ENCODE measurements around the gene GRM3.
A peak's percentile ranks its signal among the peaks of the same experiment; 100 is the strongest.

Gene GRM3

DNA sequence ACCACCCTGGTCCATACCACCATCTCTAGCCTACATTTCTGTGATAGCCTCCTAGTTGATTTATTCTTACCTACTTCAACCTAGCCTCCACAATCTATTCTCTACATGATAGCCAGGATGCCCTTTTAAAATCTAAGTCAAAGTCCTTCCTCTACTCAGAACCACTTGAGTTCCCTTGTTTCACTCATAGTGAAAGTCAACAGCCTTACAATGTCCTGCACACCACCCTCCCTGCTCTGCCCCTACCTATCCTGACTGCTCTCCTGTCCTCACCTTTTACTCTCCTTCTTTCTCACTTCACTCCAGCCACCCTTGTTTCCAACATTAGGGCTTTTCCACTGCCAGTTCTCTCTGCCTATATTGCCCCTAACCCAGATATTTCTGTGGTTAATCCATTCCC, 146.7 kb downstream of the GRM3 start:
- DNase-seq = no peak

DNA sequence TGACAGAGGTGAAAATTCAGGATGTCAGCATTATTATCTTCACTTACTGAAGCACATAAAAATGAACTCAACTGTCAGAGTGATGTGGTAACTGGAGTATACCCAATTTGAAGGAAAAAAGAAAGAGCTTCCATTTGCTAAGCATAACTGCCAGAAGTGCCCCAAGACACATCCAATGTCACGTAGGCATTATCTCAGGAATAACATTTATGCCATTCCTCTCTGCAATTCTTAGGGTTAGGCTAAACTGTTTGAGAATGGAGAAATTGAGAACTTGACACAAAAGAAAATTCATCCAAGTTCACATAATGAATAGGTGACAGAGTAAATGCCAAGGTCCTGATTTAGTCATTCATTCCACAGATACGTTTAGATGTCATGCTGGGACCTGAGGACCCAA, 148.6 kb downstream of the GRM3 start:
- DNase-seq = no peak

DNA sequence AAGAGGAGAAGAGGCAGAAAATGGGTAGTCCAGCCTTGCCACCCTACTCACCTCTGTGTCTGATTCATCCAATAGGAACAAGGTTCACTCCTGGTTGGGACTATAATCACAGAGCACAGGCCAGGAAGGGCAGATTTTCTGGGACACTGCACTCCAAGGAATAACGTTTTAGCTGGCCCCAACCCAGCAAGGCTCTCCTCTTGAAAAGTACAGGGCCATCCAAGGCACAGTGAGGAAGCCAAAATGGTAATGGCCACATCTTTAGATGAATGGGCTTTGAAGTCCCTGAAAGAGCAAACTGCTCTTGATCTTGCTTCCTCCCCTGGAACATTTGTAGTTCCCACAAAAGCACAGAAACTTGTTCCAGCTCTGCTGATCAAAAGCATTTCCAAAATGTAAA, 149.4 kb downstream of the GRM3 start:
- DNase-seq = no peak

DNA sequence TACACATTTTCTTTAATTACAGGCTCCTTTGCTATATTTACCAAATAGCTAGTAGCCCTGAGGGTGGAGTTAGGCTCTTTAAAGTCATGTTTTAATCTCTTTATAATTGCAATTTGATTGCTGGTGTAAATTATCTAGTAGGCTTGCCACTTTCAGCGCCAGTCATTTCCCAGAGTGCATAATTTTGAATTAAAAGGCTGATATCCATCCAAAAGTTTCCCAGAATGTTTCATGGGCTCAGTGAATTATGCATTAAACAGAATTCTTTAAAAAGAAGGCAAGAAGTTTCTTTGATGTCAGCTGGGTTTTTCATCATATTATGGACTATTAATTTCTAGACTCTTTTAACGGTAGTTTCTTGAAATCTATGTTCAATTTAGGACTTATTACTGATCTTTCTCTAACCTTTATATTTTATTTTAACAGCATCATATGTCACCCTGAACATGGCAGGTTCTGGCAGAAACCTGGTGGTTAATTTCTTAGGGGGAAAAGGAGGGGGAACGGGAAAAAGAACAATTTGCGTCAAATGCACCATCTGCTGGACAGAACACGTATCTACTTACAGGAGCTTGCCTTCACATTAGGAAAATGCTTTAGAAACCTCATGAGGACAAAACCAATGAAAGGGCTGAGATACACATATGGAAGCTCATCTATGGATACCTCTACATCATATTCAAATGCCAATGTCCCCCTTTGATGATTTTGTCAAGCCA, 171.1 kb downstream of the GRM3 start:
- DNase-seq = no peak

DNA sequence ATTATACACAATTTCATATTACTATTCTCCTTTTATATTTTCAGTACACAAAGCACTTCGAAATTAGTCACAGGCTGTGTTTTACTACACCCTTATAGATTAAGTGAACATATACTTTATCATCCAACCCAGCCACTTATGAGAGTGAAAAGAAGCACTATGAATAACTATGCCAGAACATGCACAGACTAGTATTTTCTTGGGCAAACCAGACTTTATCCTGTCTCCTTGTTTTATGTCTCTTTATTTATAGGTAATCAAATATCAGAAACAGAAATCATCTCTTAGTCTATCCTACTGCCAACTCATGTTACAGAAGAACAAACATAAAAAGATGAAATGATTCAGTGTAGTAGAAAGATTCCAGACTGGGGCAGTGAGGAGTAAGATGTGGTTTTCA, 171.8 kb downstream of the GRM3 start:
- DNase-seq = no peak

DNA sequence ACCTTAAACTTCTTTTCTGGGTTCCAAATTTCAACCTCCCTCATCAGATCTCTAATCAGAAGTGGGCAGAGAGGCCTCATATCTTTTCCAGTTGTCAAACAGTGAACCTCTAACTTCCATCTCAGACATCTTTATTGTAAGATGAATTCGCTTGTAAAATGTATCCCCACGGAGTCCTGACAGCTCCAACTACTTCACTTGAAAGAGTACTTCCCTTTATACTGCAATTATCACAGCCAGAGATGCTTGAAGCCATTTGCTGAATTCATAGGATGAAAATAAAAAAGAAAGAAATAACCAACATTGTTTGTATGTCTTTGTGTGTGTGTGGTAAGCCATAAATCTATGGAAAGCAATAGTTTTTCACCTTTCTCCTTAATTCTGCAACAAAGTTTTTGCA, 175.2 kb downstream of the GRM3 start:
- no peak for DNase-seq

DNA sequence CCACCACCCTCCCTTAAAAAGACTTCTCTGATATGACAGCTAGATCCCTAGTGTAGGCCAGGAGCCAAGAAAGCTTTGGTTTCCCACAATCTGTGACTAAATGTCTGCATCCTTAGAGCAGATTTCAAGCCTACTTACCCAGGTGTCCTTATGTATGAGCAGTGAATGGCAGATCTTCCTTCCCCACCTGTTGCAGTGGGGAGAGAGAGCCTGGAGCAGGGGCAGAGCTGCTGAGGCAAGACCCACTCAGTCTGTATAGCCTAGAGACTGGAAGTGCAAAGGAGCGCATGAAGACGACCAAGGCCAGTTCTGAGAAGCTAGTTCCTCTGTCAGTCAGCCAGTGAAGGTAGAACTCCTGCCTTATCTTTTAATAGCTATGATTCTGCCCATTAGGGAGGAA, 180.1 kb downstream of the GRM3 start:
- DNase-seq = no peak

DNA sequence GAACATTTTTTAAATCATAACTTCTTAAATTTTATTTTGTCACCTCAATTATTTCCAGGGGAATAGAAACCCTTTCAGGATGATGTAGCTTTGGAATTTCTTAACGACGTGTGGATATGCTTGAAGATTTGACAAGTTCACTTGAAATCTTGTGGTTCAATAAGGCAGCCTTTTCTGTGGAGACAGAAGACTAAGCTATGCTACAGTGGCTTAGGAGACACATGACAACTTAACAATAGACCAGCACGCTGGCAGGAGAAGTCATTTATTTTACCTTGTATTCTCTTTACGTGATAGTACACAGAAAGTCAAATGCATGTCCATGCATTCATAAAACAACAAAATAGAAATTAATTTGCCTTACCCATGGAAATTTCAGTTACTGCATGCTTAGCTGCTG, 181.6 kb downstream of the GRM3 start:
- DNase-seq = no peak

DNA sequence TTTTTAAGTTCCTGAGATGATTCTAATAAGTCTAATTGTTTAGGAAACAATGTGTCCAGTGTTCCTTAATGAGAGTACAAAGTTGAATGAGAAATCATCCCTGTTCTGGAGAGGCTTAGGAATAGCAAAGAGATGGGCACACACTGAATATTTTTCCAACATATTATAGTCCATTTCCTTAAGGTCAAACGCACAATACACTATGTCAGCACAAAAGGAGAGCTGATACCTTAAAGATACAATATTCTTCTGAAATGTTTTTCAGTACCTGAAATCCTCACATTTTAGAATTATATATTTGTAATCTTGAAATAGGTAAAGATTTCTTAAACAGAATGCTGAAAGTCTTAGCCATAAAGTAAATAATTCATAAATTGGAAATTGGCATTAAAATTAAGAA, 183.2 kb downstream of the GRM3 start:
- no peak for DNase-seq

DNA sequence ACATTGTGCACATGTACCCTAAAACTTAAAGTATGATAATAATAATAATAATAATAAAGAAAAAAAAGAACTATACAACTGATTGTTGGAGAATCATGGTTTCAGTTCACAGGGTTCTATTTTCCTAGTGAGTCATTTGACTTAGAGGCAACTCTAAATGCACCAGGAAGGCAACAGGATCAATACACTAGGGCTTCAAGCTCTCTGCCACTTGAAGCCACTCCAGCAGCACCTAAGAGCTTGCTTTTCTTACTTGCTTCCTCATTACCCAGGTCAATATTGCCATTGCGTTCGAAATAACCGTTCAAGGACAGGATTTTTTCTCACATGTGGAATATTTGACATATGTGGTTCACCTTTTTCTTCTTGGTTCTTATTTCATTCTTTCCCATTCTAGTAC, 189.7 kb downstream of the GRM3 start:
- no peak for DNase-seq

DNA sequence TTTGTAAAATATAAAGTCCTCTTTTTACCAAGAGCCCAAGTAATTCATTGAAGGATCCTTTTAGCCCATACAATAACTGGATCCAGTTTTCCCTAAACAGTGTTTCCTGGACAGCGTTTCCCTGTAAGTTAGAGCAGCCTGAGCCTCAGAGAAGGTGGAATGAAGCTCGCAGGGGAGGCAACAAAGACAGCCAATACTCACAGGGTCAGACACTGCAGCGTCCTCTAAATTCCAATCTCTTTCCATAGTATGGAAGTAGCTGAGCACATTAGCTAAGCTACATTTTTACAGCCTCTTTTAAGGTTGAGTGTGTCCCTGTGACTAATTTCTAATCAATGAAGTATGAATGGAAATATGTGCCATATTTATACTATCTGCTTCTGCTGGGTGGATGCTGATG, 193.5 kb downstream of the GRM3 start:
- DNase-seq = no peak

DNA sequence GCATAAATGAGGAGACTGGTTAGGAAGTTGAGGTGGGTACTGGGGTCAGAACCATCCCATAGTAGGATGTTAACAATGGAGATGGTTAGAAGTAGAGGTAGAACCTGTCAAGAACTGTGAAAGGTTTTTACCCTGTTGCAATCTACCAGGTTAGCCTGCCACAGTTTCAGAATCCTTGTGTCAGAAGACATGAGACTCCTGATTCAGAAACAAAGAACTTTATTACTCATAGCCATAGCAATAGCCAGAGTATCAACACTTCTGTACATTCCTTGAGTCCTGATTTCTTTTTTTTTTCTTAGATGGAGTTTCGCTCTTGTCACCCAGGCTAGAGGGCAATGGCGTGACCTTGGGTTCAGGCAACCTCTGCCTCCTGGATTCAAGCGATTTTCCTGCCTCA, 200.9 kb downstream of the GRM3 start:
- DNase-seq = no peak

DNA sequence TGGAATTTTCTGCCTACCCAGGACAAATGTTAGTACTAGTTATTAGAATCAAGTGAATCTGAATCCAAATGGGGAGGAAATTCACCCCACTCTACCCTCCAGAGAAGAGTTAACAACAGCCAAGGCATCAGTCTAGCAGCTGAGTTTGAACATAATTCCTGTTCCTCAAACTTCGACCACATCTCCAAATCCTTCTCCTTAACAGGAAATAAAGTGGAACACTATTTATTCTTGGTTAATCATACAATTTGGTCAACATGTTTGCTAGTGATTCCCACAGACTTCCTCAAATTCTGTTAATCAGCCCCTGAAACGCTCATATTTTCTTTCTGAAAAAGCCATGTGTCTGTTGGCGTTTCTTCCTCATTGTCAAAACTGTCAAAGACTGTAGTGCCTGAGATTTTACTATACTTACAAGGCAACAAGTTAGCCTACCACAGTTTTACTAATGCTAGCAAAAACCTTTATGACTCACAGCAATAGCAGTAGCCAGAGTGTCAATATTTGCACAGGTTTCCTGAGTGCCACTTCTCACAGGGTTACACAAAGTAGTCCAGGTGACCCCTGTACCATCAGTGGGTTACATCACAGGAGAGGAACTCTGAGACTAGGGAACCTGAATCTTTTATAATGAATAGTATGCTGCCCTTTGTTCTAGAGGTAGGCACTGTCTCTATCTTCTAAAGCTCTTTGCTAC, 202.9 kb downstream of the GRM3 start:
- no peak for DNase-seq

DNA sequence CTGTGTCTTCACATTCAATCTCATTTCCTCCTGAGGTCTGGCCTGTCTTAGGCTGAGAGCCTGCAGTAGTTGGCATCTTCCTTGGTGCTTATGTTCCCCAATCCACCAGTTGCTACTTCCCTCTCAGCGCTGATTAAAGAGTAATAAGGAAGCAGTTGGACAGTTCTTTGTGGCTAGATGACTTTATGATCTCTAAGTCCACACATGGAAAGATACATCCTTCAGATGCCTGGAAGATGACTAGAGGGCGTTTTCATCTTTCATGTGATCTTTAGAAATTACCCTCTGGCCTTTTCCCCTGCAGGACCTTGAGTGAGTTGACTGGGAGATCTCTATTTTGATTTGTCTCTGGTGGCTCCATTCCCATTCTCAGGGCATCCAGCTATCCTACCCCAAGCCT, 204.5 kb downstream of the GRM3 start:
- no peak for DNase-seq

DNA sequence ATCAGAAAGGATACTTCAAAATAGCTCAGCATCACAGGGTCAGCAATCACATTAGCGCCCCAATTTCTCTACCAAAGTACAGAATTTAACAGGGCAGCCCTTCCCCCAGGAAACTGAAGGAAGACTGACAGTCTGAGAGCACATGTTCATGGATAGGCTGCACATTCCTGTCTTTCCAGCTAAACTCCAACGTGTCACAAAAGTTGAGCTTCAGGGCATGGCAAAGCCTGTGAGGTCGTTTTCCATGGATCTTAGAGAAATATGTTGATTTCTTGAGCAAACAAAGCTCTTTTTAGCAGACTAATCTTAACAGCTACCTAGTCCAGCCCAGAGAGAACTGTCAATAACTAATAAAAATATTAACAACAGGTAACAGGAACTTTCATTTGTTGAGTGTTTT, 207.9 kb downstream of the GRM3 start:
- no peak for DNase-seq

DNA sequence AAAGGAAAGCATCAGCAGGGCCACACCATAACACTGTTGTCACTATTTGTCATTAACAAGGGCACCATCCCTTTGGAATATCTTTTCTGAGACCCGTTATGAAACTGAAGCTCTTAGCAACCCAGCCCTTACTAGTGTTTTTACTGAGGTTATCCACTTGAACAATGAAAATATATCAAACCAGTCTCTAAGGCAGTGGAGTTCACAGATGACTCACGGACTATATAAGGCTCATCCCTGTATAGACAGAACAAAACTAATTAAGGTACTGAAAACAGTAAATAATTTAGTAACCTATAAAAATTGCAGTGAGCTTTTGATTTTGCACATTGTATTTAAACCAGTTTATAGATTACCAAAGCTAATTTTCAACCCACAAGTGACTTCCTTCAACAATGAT, 219.7 kb downstream of the GRM3 start:
- no peak for DNase-seq

DNA sequence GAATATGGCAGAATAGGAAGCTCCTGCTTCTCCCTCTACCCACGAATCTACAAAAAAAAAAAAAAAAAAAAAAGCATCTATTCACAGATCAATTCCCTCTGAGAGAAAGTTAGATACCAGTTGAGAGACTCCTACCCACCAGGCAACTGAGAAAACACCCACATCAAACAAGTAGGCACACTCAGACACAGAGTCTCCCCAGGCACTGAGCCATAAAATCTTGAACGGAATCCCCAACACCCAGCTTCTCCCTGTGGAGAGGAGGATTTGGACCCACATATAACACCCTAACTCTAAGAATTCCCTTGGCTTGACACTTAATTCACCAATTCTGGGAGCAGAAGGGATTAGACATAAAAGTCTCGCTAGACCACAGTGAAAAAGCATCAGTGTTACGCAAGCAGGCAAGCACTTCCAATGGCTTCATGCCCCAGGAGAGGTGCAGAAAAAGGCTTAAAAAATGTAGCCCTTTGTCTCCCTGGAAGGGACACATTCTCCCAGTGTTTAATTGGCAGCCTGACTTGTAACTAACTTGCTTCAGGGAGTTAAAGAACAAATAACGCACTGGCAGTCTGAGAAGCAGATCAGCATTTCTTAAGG, 223.6 kb downstream of the GRM3 start:
- DNase-seq = no peak

DNA sequence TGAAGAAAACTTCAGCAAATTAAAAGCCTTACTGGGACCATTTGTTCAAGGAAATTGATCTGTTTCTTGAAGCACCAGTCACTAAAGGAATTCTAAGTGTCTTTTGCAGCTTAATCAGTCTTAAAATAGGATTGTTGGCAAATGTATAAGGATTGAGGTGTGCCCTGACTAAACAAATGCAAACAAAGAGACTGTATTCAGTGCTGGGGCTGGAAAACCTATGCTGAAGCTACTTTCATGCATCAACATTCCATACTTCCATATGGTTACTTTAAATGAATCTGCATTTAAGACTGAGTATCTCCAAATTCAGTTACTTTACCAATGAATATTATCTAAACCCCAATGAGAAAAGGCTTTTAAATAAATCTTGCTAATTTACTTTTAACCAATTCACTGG, 232.4 kb downstream of the GRM3 start:
- no peak for DNase-seq

DNA sequence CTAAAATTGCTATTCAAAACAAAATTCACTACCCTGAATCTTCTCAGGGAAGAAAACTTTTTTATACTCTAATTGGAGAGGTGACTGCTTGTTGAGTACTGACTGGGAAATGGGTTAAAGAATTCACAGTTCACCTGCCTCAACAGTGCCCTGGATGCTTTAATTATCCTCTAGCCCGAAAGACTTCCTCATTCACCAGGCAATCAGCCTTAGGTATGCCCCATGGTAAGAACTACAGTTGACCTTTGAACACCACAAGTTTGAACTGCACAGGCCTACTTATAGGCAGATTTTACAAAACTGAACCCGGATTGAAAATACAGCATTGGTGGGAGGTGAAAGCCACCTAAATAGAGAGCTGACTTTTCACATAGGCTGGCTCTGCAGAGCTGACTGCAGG, 240.4 kb downstream of the GRM3 start:
- no peak for DNase-seq

DNA sequence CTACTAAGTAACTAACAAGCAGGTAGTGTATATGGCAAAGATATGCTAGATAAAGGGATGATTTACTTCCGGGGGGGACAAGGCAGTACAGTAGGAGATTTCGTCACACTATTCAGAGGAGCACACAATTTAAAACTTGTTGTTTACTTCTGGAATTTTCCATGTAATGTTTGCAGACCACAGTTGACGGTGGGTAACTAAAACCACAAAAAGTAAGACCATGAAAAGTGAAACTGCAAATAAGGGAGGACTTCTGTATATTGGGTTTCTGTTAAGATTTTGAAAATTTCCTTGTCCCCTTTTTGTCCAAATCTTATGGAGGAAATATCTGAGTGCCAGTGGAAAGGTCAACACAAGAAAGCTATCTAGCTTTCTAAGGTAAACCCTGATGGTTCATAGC, 245.8 kb downstream of the GRM3 start:
- DNase-seq = no peak

DNA sequence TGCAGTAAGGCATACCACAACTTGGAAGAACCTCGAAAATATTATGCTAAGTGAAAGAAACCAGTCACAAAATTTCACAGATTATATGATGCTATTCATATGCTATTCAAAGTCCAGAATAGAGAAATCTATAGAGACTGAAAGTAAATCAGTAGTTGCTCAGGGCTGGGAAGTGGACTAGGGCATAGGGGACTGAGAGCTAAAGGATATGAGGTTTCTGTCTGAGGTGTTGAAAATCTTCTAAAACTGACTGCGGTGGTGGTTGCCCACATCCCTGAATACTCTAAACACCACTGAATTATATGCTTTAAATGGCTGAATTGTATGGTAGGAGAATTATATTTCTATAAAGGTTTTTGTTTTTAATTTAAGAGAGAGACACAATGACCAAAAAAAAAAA, 254.5 kb downstream of the GRM3 start:
- no peak for DNase-seq

DNA sequence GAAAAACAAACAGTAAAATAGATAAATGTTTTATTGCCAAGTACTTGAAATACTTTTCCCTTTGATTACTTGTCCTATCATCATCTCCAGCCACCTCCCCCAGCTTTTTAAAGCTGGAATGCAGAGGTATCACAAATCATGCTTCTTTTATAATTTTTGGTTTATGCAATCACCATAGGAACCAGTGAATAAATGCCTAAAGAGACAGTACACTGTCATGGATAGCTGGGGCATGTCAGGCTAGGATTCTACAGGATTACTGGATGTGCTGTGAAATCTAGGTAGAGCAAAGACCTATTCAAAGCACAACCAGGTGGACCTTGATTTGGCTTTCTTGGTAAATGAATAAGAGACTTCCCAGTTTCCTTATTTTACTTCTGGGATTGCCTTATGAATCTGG, 257.2 kb downstream of the GRM3 start:
- DNase-seq = no peak

DNA sequence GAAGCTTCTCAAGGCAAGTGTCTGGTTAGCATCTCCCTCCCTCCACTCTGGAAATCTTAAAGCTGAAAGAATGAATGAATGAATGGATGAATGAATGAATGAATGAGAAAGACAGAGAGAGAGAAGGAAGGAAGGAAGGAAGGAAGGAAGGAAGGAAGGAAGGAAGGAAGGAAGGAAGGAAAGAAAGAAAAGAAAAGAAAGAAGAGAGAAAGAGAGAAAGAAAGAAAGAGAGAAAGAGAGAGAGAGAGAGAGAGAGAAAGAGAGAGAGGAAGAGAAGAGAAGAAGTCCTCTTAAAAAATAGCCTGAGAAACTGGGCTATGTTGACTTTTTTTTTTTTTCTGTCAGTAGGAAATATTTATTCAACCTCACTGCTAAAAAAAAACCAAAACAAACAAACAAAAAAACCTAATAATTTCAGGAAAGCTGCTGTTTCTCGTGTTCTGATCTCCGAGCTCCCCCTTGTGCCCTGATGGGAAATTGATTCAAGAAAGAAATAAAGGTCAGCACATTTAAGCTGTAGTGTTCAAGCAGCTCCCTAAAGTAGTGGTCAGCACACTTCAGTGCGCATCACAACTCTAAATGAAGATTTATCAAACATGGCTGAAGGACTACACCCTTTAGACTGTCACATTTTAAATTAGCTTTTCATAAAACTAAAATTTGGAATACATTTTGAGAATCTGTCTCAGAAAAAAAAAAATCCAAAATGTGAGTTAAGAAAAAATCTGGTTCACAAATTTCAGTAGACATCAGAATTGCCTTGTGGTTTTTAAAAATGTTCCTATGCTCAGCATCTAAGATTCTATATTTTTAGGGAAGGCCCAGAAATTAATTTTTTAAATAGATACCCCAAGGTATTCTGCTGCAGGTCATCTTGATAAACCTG, 261.5 kb downstream of the GRM3 start:
- DNase-seq = peak; percentile 8

DNA sequence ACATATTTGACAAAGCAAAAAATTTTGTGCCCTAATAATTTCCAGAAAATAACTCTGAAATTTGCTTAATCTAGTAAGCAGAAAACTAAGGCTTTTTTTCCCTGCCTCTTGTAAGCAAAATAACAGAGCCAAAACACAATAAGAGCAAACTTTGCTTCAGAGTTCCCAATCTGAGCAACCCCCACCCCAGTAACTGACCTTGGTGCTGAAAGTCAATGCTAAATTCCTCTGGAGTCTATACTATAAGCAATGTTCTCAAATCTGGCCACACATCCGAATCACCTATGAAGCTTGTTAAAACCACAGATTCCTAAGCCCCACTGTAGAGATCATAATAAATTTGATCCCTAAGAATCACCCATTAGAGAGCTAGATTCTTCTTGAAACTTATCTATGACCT, 265.2 kb downstream of the GRM3 start:
- no peak for DNase-seq

Measured in activated CD4-positive, alpha-beta T cell treated with anti-CD3 and anti-CD28 coated beads for 48 hours (primary cell).